SK-N-SH treated with all-trans-retinoic acid at 6 μM for 48 hours (cell line): ENCODE measurements around the gene ABHD2.

Source experiments
- ATAC-seq: fragments of 200-7000 bp; cut with Tn5 transposase; 3 replicates; pipeline ENCODE4 v1.9.1; 2020; ENCODE audit warnings: mild to moderate bottlenecking, moderate library complexity
- ARNTL ChIP-seq: fragments of 450-650 bp; formaldehyde crosslinking; IDR thresholded peaks from 2 replicates; pipeline ENCODE4 v1.5.0; 2020; ENCODE audit warnings: low read depth, mild to moderate bottlenecking, moderate library complexity, borderline replicate concordance
- BACH2 ChIP-seq: fragments of 250-450 bp; sonication (Bioruptor Pico); IDR thresholded peaks from 2 replicates; pipeline ENCODE4 v1.9.0; 2021; ENCODE audit warnings: mild to moderate bottlenecking, borderline replicate concordance
- ESRRG ChIP-seq: fragments of 250-450 bp; sonication (Bioruptor Pico); IDR thresholded peaks from 2 replicates; pipeline ENCODE4 v1.6.1; 2021; ENCODE audit warnings: mild to moderate bottlenecking
- GLIS3 ChIP-seq: fragments of 250-450 bp; sonication (Bioruptor Pico); IDR thresholded peaks from 2 replicates; pipeline ENCODE4 v1.5.0; 2020; ENCODE audit warnings: mild to moderate bottlenecking, moderate library complexity
- OSR1 ChIP-seq: fragments of 250-450 bp; sonication (Bioruptor Pico); IDR thresholded peaks from 2 replicates; pipeline ENCODE4 v1.8.0; 2022; ENCODE audit warnings: moderate library complexity, mild to moderate bottlenecking, inconsistent platforms
- SNAI2 ChIP-seq: fragments of 250-450 bp; sonication (Bioruptor Pico); IDR thresholded peaks from 2 replicates; pipeline ENCODE4 v1.5.0; 2020; ENCODE audit warnings: mild to moderate bottlenecking, moderate library complexity
- TCF4 ChIP-seq: fragments of 250-450 bp; sonication (Bioruptor Pico); IDR thresholded peaks from 2 replicates; pipeline ENCODE4 v1.8.0; 2021; ENCODE audit warnings: mild to moderate bottlenecking, moderate library complexity, borderline replicate concordance
- ZC3H10 ChIP-seq: fragments of 250-450 bp; sonication (Bioruptor Pico); IDR thresholded peaks from 2 replicates; pipeline ENCODE4 v1.5.1; 2021; ENCODE audit warnings: mild to moderate bottlenecking, moderate library complexity
- ZFP3 ChIP-seq: fragments of 250-450 bp; sonication (Bioruptor Pico); IDR thresholded peaks from 2 replicates; pipeline ENCODE4 v1.5.0; 2020; ENCODE audit warnings: mild to moderate bottlenecking, moderate library complexity
- ZFP30 ChIP-seq: fragments of 450-650 bp; formaldehyde crosslinking; IDR thresholded peaks from 2 replicates; pipeline ENCODE4 v1.5.0; 2022; ENCODE audit warnings: mild to moderate bottlenecking, moderate library complexity
- ZNF565 ChIP-seq: fragments of 450-650 bp; formaldehyde crosslinking; conservative IDR thresholded peaks from 2 replicates; pipeline ENCODE4 v1.5.0; 2020; ENCODE audit warnings: low read depth, mild to moderate bottlenecking, moderate library complexity
- ZNF8 ChIP-seq: fragments of 450-650 bp; formaldehyde crosslinking; IDR thresholded peaks from 2 replicates; pipeline ENCODE4 v1.5.0; 2020; ENCODE audit warnings: mild to moderate bottlenecking, moderate library complexity
- TF ChIP-seq, protein P1 (sequence below): fragments of 250-450 bp; sonication (Bioruptor Pico); IDR thresholded peaks from 2 replicates; pipeline ENCODE4 v1.5.0; 2020; ENCODE audit warnings: mild to moderate bottlenecking, moderate library complexity
- TF ChIP-seq, protein P2 (sequence below): fragments of 250-450 bp; sonication (Bioruptor Pico); IDR thresholded peaks from 2 replicates; pipeline ENCODE4 v1.5.1; 2021; ENCODE audit warnings: mild to moderate bottlenecking, moderate library complexity
- TF ChIP-seq, protein P3 (sequence below): fragments of 250-450 bp; sonication (Bioruptor Pico); IDR thresholded peaks from 2 replicates; pipeline ENCODE4 v1.8.0; 2020; ENCODE audit warnings: mild to moderate bottlenecking, moderate library complexity, borderline replicate concordance
- TF ChIP-seq, protein P4 (sequence below): fragments of 250-450 bp; sonication (Bioruptor Pico); IDR thresholded peaks from 2 replicates; pipeline ENCODE4 v1.8.0; 2021; ENCODE audit warnings: low read depth, mild to moderate bottlenecking, moderate library complexity, borderline replicate concordance

ABHD2 gene

DNA sequence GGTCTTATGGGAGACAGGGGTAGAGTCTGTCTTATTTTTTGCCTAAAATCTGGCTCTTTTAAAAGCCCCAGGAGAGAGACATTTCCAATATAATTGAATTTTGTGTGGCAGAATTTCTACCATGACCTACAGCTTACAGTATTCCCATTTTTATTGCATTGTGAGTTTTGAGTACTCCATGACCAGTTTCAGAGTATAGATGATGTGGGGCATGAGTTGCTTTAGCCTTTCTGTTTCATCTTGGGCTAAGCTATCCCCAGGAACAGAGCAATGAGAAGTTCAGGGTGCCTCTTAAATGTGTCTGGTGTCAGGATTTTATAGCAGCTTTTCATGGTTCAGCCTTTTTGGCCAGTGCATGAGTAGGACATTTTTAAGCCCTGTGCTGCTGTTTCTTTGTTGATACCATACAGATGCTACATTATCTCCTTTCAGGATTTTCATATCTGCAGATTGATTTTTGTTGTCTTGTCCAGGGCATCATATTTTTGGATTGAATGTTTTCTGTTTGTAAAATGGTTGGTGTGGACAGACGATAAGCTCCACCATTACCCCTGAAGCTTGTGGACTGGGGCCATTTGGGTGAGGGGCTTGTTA lies 3.5 kb downstream of the ABHD2 start:
- TF ChIP-seq, protein P1, sequence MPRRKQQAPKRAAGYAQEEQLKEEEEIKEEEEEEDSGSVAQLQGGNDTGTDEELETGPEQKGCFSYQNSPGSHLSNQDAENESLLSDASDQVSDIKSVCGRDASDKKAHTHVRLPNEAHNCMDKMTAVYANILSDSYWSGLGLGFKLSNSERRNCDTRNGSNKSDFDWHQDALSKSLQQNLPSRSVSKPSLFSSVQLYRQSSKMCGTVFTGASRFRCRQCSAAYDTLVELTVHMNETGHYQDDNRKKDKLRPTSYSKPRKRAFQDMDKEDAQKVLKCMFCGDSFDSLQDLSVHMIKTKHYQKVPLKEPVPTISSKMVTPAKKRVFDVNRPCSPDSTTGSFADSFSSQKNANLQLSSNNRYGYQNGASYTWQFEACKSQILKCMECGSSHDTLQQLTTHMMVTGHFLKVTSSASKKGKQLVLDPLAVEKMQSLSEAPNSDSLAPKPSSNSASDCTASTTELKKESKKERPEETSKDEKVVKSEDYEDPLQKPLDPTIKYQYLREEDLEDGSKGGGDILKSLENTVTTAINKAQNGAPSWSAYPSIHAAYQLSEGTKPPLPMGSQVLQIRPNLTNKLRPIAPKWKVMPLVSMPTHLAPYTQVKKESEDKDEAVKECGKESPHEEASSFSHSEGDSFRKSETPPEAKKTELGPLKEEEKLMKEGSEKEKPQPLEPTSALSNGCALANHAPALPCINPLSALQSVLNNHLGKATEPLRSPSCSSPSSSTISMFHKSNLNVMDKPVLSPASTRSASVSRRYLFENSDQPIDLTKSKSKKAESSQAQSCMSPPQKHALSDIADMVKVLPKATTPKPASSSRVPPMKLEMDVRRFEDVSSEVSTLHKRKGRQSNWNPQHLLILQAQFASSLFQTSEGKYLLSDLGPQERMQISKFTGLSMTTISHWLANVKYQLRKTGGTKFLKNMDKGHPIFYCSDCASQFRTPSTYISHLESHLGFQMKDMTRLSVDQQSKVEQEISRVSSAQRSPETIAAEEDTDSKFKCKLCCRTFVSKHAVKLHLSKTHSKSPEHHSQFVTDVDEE (CRISPR knock-in tag) = no peak
- no peak for TF ChIP-seq TCF4 (CRISPR knock-in tag)
- no peak for TF ChIP-seq ZNF565 (CRISPR knock-in tag)
- TF ChIP-seq, protein P2, sequence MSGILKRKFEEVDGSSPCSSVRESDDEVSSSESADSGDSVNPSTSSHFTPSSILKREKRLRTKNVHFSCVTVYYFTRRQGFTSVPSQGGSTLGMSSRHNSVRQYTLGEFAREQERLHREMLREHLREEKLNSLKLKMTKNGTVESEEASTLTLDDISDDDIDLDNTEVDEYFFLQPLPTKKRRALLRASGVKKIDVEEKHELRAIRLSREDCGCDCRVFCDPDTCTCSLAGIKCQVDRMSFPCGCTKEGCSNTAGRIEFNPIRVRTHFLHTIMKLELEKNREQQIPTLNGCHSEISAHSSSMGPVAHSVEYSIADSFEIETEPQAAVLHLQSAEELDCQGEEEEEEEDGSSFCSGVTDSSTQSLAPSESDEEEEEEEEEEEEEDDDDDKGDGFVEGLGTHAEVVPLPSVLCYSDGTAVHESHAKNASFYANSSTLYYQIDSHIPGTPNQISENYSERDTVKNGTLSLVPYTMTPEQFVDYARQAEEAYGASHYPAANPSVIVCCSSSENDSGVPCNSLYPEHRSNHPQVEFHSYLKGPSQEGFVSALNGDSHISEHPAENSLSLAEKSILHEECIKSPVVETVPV (CRISPR knock-in tag) = no peak
- no peak for TF ChIP-seq OSR1
- no peak for TF ChIP-seq ZNF8 (CRISPR knock-in tag)
- no peak for TF ChIP-seq ARNTL (CRISPR knock-in tag)
- TF ChIP-seq ZFP30 = no peak
- TF ChIP-seq, protein P3, sequence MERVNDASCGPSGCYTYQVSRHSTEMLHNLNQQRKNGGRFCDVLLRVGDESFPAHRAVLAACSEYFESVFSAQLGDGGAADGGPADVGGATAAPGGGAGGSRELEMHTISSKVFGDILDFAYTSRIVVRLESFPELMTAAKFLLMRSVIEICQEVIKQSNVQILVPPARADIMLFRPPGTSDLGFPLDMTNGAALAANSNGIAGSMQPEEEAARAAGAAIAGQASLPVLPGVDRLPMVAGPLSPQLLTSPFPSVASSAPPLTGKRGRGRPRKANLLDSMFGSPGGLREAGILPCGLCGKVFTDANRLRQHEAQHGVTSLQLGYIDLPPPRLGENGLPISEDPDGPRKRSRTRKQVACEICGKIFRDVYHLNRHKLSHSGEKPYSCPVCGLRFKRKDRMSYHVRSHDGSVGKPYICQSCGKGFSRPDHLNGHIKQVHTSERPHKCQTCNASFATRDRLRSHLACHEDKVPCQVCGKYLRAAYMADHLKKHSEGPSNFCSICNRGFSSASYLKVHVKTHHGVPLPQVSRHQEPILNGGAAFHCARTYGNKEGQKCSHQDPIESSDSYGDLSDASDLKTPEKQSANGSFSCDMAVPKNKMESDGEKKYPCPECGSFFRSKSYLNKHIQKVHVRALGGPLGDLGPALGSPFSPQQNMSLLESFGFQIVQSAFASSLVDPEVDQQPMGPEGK (CRISPR knock-in tag) = no peak
- TF ChIP-seq, protein P4, sequence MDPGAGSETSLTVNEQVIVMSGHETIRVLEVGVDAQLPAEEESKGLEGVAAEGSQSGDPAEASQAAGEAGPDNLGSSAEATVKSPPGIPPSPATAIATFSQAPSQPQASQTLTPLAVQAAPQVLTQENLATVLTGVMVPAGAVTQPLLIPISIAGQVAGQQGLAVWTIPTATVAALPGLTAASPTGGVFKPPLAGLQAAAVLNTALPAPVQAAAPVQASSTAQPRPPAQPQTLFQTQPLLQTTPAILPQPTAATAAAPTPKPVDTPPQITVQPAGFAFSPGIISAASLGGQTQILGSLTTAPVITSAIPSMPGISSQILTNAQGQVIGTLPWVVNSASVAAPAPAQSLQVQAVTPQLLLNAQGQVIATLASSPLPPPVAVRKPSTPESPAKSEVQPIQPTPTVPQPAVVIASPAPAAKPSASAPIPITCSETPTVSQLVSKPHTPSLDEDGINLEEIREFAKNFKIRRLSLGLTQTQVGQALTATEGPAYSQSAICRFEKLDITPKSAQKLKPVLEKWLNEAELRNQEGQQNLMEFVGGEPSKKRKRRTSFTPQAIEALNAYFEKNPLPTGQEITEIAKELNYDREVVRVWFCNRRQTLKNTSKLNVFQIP (CRISPR knock-in tag) = no peak
- TF ChIP-seq ESRRG (CRISPR knock-in tag) = no peak
- no peak for ATAC-seq

DNA sequence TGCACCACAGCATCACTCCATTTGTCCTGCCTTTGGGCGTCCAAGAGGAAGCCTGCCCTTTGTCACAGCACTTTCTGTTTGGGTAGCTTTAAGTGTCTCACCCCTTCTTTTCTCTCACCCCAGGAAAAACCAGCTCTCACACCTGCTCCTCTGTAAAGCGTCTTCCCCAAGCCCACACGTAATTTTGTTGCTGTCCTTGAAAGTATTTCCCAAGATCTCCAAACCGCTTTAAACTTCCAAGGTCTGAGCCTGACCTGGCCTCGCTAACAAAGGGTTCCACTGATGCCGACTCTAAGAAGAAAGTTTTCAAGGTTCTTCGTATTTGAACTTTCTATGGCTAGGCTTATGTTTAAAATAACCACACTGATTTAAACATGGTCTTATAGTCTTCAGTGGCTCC lies 5.3 kb downstream of the ABHD2 start:
- no peak for ATAC-seq

DNA sequence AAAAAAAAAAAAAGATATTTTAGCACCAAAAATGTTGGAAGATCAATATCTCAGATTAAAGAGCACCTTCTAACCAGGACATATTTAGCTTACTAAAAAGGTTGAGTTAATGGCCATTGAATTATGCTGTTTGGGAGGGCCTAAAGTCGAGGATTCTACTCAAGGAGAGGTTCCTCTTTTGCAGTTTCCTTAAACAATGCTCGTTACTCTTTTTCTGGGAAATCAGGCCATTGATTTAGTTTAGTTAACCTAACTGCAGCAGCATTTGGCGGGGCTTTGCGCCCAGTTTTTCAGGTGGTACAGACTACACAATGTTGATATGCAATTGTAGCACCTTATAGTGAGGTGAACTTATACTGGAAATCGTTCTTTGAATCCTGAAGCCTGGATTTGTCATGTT lies 6.8 kb downstream of the ABHD2 start:
- no peak for ATAC-seq
- TF ChIP-seq ARNTL (CRISPR knock-in tag) (no peak), ZFP3 (CRISPR knock-in tag) (no peak), BACH2 (CRISPR knock-in tag) (no peak), ZFP30 (no peak), ZNF8 (CRISPR knock-in tag) (no peak), OSR1 (no peak), GLIS3 (CRISPR knock-in tag) (no peak)
- TF ChIP-seq, protein P1 (CRISPR knock-in tag) = no peak
- TF ChIP-seq, protein P2 (CRISPR knock-in tag) = no peak
- TF ChIP-seq, protein P4 (CRISPR knock-in tag) = no peak

More for the DNA sequence above, 5.3 kb downstream of the ABHD2 start:
- TF ChIP-seq ESRRG (CRISPR knock-in tag) (no peak), OSR1 (no peak), SNAI2 (CRISPR knock-in tag) (no peak), ZC3H10 (CRISPR knock-in tag) (no peak), TCF4 (CRISPR knock-in tag) (no peak)
